K562 (cell line): Measurements from ENCODE around the gene MTMR4. TPM values are rescaled to one million over a fixed set of nuclear protein-coding genes. Genes with fewer than 3 reads are reported as not detected.

Experiments
- ETV5 ChIP-seq: sonication (generic); formaldehyde crosslinking; IDR thresholded peaks from 2 replicates; pipeline ENCODE4 v1.4.0; 2020; ENCODE audit warnings: low read depth, mild to moderate bottlenecking, missing genetic modification reagents
- PCBP2 ChIP-seq: fragments of 200-400 bp; formaldehyde crosslinking; IDR thresholded peaks from 2 replicates; pipeline ENCODE4 v1.6.1; 2018; ENCODE audit warnings: low read length, low read depth, mild to moderate bottlenecking, moderate library complexity; ENCODE audit not compliant: poor library complexity, severe bottlenecking
- SUPT5H ChIP-seq: fragments of 450-650 bp; IDR thresholded peaks from 2 replicates; pipeline ENCODE4 v1.6.1; 2016
- TBL1XR1 ChIP-seq, 2 experiments: IDR thresholded peaks; 2 replicates each; pipeline ENCODE4 v1.6.1; 2012; ENCODE audit warnings: improper control_type of control experiment in 2 of 2, low read length in 2 of 2, mild to moderate bottlenecking in 1 of 2
- TFE3 ChIP-seq: fragments of 450-650 bp; formaldehyde crosslinking; IDR thresholded peaks from 2 replicates; pipeline ENCODE4 v1.4.0; 2020; ENCODE audit warnings: mild to moderate bottlenecking, mixed read lengths
- TSHZ1 ChIP-seq: fragments of 250-450 bp; sonication (Bioruptor Pico); IDR thresholded peaks from 2 replicates; pipeline ENCODE4 v1.4.0; 2020; ENCODE audit warnings: mild to moderate bottlenecking, moderate library complexity
- ZNF395 ChIP-seq: fragments of 200-800 bp; sonication (Bioruptor generic); IDR thresholded peaks from 2 replicates; pipeline ENCODE4 v1.6.1; 2017; ENCODE audit warnings: missing genetic modification characterization, missing compliant biosample characterization
- polyA plus RNA-seq, 8 experiments: library from polyadenylated mRNA; depleted of rRNA in 4 of 8; stranded (reverse) in 5 of 8; unstranded in 3 of 8; fragments of >200 nt; fragmentation: Nextera tagmentation in 2 of 8; fragmentation: Illumina TruSeq in 1 of 8; extraction: Ambion mirVana in 2 of 8; extraction: Trizol in 1 of 8; gene quantifications; 2 replicates each; pipeline versions ENCODE4 v1.2.1 to v1.2.3, GENCODE V29; 2011 to 2014; ENCODE audit warnings: inconsistent platforms in 1 of 8, missing spikeins in 1 of 8
- total RNA-seq, 7 experiments: library from RNA; depleted of rRNA in 6 of 7; stranded (reverse); fragments of >200 nt in 6 of 7; fragmentation: Illumina TruSeq in 2 of 7; extraction: Trizol in 2 of 7; gene quantifications; 2 replicates each; pipeline versions ENCODE4 v1.2.1 to v1.2.3, GENCODE V29; 2011 to 2021; ENCODE audit warnings: low replicate concordance in 1 of 7
- TF ChIP-seq, protein P1 (sequence below): fragments of 250-450 bp; sonication (Bioruptor Pico); IDR thresholded peaks from 2 replicates; pipeline ENCODE4 v1.8.0; 2022; ENCODE audit warnings: moderate library complexity, mild to moderate bottlenecking, inconsistent platforms
- TF ChIP-seq, protein P2 (sequence below): sonication (generic); formaldehyde crosslinking; IDR thresholded peaks from 2 replicates; pipeline ENCODE4 v1.9.0; 2022; ENCODE audit warnings: mild to moderate bottlenecking, missing genetic modification reagents

The MTMR4 gene
- total and polyA plus RNA-seq, 9 of the 15 experiments (the other 6 are each of a cell fraction or from before 2014, with no cell fraction given) = 8.8 to 45.7 (median 28.7) TPM

- TF ChIP-seq, protein P1, sequence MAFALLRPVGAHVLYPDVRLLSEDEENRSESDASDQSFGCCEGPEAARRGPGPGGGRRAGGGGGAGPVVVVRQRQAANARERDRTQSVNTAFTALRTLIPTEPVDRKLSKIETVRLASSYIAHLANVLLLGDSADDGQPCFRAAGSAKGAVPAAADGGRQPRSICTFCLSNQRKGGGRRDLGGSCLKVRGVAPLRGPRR = no peak
- peak; percentile 88; the same call in 1 of the 2 replicates for TF ChIP-seq ZNF395 (CRISPR knock-in tag)
- no peak for TF ChIP-seq TFE3
- TF ChIP-seq SUPT5H = peak; percentile 73
- 0 out of 2 replicates have a peak, but pooled peaks have one; percentile 68 for TF ChIP-seq ETV5 (CRISPR knock-in tag)
- peak in 1 of 2 experiments; percentile 54; a peak in 3 of 4 replicates for TF ChIP-seq TBL1XR1 (IDR thresholded peaks at IDR 0.05; ENCODE audit: low read length in 2 of 2)
- TF ChIP-seq PCBP2 = no peak
- TF ChIP-seq, protein P2, sequence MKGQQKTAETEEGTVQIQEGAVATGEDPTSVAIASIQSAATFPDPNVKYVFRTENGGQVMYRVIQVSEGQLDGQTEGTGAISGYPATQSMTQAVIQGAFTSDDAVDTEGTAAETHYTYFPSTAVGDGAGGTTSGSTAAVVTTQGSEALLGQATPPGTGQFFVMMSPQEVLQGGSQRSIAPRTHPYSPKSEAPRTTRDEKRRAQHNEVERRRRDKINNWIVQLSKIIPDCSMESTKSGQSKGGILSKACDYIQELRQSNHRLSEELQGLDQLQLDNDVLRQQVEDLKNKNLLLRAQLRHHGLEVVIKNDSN = peak; percentile 59
- no peak for TF ChIP-seq TSHZ1 (CRISPR knock-in tag)
Measured at GRCh38 chr17:58517928-58518609, 3.6 kb upstream of the MTMR4 start (continued).
